ENCODE measurements around the gene SKI. TPM values are rescaled to one million over a fixed set of nuclear protein-coding genes. Genes with fewer than 3 reads are reported as not detected.

SKI gene
- total RNA-seq, 4 donors from 2014 or later = 60.2 to 157 (median 79.0) TPM

DNA sequence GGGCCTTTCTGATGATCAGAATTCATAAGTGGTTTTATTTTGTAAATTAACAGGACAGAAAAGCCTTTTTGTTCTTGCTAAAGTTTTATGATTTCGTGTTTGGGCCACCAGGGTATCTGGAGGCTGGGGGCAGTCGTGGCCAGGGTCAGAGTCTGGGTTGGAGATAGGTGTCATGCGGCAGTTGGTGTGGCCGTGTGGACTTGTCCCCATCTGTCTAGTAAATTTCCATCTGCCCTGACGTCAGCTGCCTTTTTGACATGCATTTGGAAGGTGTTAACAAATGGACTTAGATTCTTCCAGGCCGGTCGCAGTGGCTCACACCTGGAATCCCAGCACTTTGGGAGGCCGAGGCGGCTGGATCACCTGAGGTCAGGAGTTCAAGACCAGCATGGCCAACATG is 56.8 kb downstream of the SKI start:
- peaks cover 3 to 78% (median 44%) of the 10 kb centered on the region in 3 donors for H3K4me1 ChIP-seq
- peak overlapping the region in 3 of 4 donors; percentile 65 to 79 (median 65) for H3K27ac ChIP-seq

DNA sequence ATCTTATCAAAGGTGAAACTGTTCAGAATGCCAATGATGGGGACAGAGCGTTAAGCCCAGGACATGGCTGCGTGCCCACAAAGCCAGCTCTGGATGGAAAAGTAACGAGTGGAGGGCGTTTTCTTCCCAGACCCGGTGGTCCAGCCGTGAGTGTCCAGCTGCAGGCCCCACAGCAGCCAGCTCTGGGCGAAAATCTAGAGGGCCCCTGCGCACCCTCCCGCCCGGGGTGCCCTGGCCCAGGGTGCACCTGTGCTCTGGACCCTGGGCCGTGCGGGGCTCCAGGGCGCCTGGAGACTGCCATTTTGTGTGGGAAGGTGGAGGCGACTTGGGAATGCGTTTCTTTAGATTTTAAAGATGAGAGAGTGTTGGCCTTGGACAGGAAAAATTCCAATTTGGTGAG is 58.8 kb downstream of the SKI start:
- TF ChIP-seq EP300 (IDR thresholded peaks at IDR 0.05) = no peak
- no peak for TF ChIP-seq POLR2A (IDR thresholded peaks at IDR 0.05)
- TF ChIP-seq, protein P1, sequence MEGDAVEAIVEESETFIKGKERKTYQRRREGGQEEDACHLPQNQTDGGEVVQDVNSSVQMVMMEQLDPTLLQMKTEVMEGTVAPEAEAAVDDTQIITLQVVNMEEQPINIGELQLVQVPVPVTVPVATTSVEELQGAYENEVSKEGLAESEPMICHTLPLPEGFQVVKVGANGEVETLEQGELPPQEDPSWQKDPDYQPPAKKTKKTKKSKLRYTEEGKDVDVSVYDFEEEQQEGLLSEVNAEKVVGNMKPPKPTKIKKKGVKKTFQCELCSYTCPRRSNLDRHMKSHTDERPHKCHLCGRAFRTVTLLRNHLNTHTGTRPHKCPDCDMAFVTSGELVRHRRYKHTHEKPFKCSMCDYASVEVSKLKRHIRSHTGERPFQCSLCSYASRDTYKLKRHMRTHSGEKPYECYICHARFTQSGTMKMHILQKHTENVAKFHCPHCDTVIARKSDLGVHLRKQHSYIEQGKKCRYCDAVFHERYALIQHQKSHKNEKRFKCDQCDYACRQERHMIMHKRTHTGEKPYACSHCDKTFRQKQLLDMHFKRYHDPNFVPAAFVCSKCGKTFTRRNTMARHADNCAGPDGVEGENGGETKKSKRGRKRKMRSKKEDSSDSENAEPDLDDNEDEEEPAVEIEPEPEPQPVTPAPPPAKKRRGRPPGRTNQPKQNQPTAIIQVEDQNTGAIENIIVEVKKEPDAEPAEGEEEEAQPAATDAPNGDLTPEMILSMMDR (IDR thresholded peaks at IDR 0.05) = no peak
- no peak for TF ChIP-seq POLR2AphosphoS5 (IDR thresholded peaks at IDR 0.05)
- Histone ChIP-seq H3K4me3 (no peak overlapping the region), H3K4me1 (peaks cover 7 to 94% (median 61%) of the 10 kb centered on the region in 3 donors), H3K27me3 (no peaks in the 10 kb centered on the region), H3K9me3 (no peaks in the 10 kb centered on the region), H3K27ac (peak overlapping the region in 1 of 4 donors; percentile 5), H3K36me3 (no peaks in the 10 kb centered on the region)
- ATAC-seq = no peak
- 80 to 100% methylated on average over 2 to 3 of the region's 15 CpGs for WGBS, 2 donors (ENCODE audit: low coverage in 1 of 2)

More for the DNA sequence above, 56.8 kb downstream of the SKI start:
- TF ChIP-seq POLR2A (IDR thresholded peaks at IDR 0.05) = no peak
- TF ChIP-seq, protein P1 (IDR thresholded peaks at IDR 0.05) = no peak
- no peak for TF ChIP-seq EP300 (IDR thresholded peaks at IDR 0.05)
- no peak for TF ChIP-seq POLR2AphosphoS5 (IDR thresholded peaks at IDR 0.05)
- Histone ChIP-seq H3K9me3 (no peaks in the 10 kb centered on the region), H3K4me3 (no peak overlapping the region), H3K36me3 (no peaks in the 10 kb centered on the region), H3K27me3 (no peaks in the 10 kb centered on the region)
- no peak for ATAC-seq
- WGBS, 2 donors (ENCODE audit: low coverage in 1 of 2) = 82% methylated on average over 9 of the region's 9 CpGs; no CpG with 5 or more reads in 1 of the 2 donors

DNA sequence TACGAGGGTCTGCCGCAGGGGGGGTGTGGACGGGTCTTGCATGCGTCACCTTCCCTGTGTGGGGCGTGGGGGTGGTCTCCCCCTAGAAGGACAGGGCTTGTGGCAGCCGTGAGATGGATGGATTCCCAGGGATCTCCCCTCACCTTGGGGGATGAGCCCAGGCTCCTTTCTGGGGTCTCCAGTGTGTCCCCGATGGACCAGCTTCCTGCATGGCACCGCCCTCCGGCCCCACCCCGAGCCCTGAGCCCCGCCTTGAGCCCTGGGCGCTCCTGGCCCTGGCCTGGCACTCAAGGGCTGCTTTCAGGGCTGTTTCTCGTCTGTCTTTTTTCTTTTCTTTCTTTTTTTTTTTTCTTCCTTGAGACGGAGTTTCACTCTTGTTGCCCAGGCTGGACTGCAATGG is 59.5 kb downstream of the SKI start:
- Histone ChIP-seq H3K27me3 (no peaks in the 10 kb centered on the region), H3K36me3 (no peaks in the 10 kb centered on the region), H3K27ac (no peak overlapping the region), H3K9me3 (no peaks in the 10 kb centered on the region), H3K4me1 (peaks cover 7 to 97% (median 68%) of the 10 kb centered on the region in 3 donors), H3K4me3 (no peak overlapping the region)
- WGBS, 2 donors (ENCODE audit: low coverage in 1 of 2) = 40% methylated on average over 1 of the region's 14 CpGs; no CpG with 5 or more reads in 1 of the 2 donors
- no peak for ATAC-seq
- TF ChIP-seq, protein P1 (IDR thresholded peaks at IDR 0.05) = no peak
- no peak for TF ChIP-seq POLR2A (IDR thresholded peaks at IDR 0.05)
- TF ChIP-seq EP300 (IDR thresholded peaks at IDR 0.05) = no peak
- TF ChIP-seq POLR2AphosphoS5 (IDR thresholded peaks at IDR 0.05) = no peak

DNA sequence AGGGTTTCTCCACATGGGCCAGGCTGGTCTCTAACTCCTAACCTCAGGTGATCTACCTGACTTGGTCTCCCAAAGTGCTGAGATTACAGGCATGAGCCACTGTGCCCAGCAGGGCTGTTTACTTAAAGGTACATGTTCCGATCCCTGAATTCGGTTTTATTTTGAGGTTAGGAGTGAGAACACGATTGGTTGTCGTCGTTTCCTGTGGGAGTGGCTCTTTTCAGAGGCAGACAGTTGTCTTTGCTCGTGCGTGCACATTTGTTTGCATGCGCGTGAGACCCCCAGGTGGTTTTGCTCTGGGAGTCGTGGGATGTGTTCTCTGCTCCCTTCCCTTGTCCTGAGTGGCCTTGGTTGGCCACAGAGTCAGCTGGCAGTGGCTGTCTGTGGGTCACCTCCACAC is 60.2 kb downstream of the SKI start:
- Histone ChIP-seq H3K27ac (peak overlapping the region in 2 of 4 donors; percentile 82), H3K9me3 (no peaks in the 10 kb centered on the region), H3K27me3 (no peaks in the 10 kb centered on the region), H3K36me3 (no peaks in the 10 kb centered on the region), H3K4me1 (peaks cover 7 to 97% (median 70%) of the 10 kb centered on the region in 3 donors), H3K4me3 (no peak overlapping the region)
- ATAC-seq = no peak
- 69% methylated on average over 2 of the region's 10 CpGs; no CpG with 5 or more reads in 1 of the 2 donors for WGBS, 2 donors (ENCODE audit: low coverage in 1 of 2)
- TF ChIP-seq, protein P1 (IDR thresholded peaks at IDR 0.05) = no peak
- TF ChIP-seq POLR2AphosphoS5 (IDR thresholded peaks at IDR 0.05) = no peak
- no peak for TF ChIP-seq POLR2A (IDR thresholded peaks at IDR 0.05)
- no peak for TF ChIP-seq EP300 (IDR thresholded peaks at IDR 0.05)

DNA sequence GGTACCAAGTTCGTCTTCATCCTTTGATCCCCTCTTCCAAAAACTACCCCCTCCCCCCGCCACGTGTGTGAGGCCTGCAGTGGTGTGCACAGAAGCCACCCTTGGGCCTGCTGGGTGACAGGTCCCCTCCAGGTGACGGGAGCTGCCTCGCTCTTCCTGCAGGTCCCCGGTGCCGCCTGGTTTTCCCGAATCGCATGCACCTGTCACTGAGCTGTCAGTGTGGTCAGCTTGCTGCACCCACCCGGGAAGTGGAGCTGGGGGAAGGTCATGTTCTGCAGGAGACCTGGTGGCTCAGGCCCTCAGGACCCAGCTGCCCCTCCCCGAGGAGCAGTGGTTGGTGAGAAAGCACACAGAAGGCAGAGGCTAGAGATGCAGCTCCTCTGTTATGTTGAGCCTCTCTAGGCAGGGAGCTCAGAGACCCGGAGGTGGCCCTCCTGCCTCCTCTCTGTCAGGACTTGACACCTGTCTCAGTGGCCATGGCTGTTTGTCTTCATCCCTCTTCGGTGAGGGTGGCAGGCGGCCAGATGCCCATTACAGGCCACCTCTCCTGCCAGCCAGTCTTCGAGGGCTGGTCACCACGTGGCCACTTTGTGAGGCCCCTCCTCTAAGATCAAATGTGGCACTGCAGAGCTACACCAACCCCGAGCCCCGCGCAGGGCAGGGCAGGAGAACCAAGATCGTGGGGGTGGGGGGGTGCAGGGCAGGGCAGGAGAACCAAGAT is 60.9 kb downstream of the SKI start:
- Histone ChIP-seq H3K27ac (peak overlapping the region in 3 of 4 donors; percentile 76 to 82 (median 82)), H3K4me1 (peaks cover 7 to 97% (median 70%) of the 10 kb centered on the region in 3 donors)

More for the DNA sequence above, 60.9 kb downstream of the SKI start:
- TF ChIP-seq POLR2AphosphoS5 (IDR thresholded peaks at IDR 0.05) (no peak), EP300 (IDR thresholded peaks at IDR 0.05) (no peak)
- Histone ChIP-seq H3K36me3 (no peaks in the 10 kb centered on the region), H3K4me3 (no peak overlapping the region), H3K9me3 (no peaks in the 10 kb centered on the region), H3K27me3 (no peaks in the 10 kb centered on the region)
- ATAC-seq = no peak
- WGBS, 2 donors (ENCODE audit: low coverage in 1 of 2) = 57 to 60% methylated on average over 1 of the region's 20 CpGs
